ENCODE measurements around the gene COL25A1.

Gene COL25A1

DNA sequence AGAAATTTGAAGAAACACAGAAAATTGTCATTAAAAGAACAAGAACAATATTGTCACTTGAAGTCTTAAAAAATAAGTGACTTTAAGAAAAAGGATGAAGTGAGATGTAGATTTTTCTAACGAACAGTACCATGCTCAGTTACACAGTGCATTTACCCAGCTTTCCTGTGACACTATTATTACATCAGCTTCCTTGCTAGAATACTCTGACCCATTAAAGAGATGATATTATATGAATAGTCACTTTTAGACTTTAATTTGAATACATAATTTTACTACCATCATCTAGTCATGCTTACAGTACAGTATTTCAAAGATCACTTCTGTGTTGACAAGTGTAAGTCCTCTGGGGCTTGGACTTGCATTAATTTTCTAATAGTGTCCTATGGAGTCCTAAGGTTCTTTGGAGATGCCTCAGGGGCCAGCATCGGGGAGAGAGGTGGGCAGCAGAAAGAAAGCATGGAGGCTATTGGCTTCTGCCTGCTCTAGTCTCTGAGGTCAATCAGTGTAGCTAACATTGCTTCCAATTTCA lies 10.7 kb downstream of the COL25A1 start:
- DNase-seq, result no peak

DNA sequence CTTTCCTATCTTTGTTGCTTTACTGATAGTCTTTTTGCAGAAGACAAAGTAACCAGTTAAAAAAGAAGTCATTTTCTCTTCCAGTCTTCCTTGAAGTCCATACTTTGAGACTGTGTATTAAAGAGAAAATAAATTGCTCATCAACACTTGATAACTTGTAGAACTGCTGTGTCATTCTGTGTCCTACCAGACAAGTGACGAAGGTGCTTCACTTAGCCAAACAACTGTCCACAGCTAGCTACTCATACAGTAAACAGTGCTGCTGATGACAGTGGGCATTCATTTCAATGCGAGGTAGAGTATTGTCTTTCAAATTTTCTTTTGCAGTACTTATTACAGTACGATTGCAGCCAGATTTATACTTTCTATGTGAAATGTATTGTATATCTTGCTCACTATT lies 11.5 kb downstream of the COL25A1 start:
- DNase-seq, result no peak

DNA sequence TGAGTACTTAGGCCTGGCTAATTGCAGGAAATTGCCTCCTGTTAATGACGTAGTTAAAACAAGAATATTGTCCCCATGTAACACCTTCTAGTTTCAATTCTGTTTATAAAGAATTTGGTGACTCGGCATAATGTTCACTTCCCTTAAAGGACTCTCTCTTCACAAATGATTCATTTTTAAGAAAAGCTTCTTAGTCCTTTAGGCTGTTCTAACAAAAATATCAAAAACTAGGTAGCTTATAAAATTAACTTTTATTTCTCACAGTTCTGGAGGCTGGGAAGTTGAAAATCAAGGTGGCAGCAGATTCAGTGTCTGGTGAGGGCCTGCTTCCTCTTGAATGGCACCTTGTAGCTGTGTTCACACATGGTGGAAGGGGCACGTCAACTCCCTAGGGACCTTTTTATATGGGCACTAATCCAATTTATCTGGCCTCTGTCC lies 23.8 kb downstream of the COL25A1 start:
- no peak for DNase-seq

DNA sequence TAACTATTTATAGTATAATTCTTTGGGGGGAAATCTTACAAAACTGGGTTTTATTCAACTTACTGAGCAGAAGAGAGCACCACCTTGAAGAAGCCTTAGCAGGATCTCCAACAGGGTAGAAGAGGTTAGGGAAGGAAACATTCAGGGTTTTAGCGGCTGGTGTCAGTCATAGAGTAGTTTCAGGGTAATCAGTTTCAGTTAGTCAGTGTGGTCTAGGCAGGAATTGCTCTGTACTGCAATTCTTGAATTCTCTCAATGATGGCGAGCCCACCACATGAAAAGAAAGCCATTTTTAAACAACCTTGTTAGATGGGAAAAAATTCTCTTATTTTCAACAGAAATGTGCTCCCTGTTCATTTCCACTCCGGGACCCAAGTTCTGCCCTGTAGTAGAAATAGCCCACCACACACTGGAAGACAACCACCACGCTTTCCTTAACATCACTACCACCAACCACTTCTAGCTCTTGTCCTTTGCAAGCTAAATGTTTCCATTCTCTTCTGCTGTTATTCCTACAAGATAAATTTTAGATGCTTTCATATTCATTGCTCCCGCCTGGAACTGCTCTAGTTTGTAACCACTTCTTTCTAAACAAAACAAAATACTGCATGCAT lies 25.9 kb downstream of the COL25A1 start:
- no peak for DNase-seq

DNA sequence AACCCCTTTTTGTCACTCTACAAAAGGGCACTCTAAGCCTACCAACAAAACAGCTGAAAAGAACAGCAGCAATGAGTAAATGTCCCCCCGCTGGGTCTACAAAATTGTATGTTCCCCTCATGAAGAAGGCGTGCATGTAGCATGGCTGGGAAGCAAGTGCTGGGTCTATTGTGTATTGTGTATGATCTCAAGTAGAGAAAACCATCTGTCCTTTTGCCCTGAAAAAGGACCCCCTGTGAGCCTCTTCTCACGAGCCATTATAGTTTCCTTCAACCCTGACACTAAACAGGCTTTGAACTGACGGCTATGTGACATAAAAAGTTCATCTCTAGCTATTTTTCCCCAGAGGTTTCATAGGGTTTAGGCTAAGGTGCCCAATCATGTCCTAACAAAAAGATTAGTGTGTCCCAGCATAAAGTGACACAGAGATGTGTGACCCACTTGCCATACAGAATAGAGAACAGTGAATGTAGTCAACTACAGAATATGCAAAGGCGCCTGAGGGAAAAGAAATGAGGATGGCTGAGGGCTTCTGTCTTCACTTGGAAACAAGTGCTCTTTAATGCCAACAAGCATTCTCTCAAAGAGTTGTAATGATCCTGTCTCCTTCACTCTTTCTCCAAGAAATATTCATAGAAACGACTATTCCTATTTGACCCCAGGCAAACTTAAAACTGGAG lies 27.3 kb downstream of the COL25A1 start:
- DNase-seq, result peak in 1 of 2 experiments; percentile 10

DNA sequence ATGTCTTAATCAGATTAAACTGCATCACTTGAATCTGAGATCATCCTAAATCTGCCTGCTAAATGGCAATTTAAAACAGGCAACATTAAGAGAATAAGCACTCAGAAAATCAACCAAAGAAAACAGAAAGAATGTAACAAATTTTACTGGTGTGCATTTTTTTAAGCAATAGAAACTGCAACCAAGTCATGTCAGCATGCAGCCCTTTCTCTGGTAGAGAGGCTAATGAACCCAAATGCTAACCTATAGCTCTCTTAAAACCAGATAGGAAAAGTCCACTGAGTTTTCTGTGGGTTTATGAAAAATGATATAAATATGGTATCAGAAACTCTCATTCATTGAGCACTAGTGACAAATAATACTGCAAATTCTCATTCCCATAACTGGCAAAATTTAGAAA lies 35.6 kb downstream of the COL25A1 start:
- DNase-seq, result no peak

DNA sequence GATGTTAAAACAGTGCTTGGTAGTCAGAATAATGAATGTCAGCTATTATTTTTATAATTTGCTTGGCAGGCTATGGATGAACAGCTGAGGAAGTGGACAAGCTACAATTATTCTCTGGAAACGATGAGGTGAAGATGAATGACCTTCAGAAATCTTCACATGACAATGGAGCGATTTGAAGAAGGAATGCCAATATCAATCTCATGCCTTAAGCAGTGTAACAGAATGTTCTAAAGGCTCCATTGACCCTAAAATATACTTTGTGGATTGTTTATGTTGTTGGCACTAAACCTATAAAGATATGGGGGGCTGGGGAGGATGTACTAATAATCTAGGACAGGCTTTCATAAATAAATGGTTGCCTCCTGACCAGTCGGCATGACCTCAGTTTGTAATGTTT lies 36.2 kb downstream of the COL25A1 start:
- no peak for DNase-seq

DNA sequence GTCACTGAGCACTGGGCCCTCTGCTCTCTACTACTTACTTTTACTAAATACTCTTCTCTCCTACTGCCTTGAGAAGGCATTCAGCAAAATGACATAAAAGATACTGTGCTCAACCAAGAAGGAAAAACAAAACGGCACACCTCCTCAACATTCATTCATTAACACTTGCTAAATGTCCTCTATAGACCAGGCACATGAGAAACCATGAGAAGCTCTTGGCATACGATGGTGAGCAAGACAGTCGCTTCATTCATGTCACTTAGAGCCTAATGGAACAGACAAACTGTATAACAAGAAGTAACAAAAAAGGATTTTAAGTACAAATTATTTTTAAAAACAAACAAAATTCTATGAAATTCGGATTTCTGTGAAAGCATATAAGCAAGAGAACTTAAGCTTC lies 38.7 kb downstream of the COL25A1 start:
- no peak for DNase-seq

DNA sequence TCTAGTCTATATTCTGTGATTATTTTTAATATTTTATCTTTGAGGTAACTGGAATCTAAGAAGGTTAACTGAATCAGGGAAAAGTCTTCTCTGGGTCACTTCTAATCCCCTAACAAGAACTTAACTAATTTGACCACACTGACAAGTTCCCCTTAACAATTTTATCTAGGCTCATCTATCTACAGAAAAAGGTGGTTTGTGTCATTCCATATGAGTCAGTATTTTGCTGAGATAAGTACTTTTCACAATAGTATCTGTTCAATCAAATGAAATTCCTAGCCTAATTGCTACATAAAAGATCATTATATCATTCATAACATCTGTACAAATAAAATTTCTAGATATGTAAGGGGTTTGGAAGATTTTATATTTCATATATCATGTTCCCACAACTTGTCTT lies 45.6 kb downstream of the COL25A1 start:
- no peak for DNase-seq

DNA sequence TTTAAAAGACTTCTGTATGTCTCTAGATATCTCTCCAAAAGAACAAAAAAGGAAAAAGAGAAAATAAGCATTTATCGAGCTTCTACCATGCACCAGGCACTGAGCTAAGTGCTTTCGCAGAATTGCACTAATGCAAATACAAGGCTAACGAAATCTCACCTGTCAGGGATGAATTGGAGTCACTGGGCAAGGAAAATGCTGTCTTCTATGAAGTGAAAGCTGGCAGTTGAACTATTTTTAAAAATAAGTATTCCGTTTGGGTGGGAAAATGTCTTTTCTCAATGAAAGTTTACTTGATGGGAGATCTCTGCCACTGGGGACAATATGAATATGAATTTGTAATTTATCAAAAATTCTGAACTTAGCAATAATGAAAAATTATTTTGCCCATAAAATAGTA lies 47.6 kb downstream of the COL25A1 start:
- DNase-seq, result no peak

DNA sequence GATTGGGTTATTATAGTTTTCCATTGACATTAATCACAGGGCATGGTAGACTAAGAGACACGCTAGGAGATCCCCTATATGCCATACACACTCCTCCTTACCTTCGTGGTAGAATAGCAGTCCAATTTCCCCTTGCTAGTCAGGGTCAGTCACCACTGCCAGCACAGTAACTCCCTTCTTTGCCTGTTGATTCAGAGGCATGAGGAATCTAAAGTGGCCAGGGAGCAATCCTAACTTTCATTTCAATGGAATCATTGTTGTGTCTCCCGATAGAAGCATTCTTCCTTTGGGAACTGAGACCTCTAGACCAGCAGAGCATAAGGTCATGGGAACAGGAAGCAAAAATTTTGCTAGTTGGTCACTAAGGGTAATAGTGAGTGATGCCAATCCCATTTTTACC lies 51.1 kb downstream of the COL25A1 start:
- no peak for DNase-seq

DNA sequence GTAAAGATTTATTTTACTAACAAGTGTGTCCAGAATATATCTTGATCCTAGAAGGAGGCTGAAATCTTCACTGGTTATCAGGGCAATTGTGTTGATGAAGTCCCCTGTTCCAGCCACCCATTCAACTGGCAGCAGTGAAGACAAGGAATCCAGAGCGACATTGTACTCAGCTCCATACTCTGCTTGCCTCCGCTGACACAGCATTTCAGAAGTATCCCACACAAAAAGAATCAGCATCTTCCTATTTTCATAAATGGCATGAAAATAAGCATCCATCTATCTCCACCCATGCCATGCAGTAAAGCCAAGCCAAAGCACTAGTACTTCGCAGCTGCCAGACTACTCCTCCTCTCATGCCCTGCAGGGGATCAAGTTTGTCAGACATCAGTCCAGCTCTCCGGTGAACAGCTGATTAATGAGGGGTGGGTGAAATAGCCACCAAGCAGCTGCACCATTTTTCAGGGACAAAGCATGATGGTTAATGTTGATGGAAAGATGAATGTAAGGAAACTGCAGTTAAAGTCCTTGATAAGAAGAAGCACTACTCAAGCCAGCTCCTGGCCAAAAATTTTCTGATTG lies 54.0 kb downstream of the COL25A1 start:
- no peak for DNase-seq

DNA sequence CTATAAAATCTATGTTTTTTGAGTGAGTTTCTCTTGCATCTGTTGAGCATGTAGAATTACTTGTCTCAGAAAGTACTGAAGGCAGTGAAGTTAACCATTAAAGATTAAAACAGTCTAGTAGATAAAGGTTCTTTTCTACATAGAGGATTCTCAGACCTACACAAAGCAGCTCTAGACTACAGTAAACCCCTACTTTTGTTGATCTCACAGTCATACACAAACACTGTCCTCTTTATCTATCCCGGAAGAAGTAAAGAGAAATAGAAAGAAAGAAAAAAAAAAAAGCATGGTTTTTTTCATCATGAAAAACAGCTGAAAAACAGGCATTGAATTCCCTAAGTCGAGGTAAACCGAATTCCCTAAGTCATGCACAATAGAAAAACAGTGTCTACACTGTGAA lies 58.6 kb downstream of the COL25A1 start:
- DNase-seq, result no peak

DNA sequence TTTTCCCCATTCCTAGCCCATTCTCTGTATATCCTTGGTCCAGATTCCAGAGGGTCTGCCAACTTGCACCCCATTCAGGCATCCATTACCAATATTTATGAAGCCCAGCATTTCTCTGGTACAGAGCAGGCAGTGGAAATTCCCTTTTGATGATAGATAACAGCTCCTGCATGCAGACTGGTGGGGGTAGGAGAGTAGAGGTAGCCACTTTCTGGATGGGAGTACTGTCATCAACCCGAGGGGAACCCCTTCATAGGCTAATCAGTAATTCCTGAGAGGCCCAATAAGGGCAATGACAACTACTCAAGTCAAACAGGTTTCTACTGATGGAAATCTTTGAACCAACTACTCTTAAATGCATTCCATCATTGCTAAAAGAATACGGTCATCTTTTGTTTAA lies 63.7 kb downstream of the COL25A1 start:
- DNase-seq, result no peak

DNA sequence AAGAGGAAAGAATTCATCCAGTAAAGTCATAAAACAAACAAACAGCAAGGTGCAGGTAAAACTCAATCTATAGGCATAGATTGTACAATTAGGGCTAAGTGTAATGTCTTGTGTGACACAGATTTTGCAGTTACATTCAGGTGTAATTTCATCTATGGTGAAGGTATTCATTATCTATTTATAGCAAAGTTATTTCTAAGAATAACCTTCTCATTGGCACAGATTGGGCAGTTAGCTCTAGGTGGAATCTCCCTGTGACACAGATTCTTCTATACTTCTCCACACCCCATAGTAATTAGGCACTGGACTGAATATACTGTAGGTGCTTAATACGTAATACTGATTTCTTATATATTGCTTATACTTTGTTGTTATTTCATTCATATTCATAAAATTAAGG lies 66.8 kb downstream of the COL25A1 start:
- no peak for DNase-seq

DNA sequence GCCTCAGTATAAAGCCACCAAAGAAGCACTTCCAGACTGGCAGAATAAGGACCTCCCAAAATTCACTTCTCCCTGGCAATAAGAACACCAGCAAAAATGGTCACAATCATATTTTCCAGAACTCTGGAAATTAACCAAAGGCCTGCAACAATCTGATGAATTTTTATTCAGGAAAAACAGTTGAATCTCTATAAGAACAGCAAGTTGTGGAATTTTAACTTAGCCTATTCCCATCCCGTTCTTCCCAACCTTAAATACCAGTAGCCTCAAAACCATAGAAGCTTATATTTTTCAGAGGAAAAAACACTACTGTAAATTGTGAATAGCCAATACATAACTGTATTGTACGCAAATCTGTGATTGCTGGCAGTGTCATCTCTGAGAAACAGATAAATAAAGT lies 67.9 kb downstream of the COL25A1 start:
- no peak for DNase-seq

DNA sequence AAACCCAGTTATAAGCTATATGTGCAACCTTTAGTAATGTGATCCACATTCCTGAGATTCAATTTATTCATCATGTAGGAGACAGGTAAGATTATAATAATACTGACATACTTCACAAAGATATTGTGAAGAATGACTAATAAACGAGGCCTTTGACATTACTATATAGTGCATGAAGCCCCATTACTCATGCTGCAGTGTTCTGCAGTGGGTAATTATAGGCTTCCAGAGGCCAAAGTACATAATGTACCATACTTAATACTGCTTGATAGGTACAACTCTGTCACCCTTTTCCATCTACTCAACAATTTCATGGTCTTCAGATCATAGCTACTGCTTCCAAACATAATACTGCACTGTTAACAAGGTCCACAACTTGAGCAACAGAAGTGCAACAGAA lies 68.9 kb downstream of the COL25A1 start:
- DNase-seq, result no peak

DNA sequence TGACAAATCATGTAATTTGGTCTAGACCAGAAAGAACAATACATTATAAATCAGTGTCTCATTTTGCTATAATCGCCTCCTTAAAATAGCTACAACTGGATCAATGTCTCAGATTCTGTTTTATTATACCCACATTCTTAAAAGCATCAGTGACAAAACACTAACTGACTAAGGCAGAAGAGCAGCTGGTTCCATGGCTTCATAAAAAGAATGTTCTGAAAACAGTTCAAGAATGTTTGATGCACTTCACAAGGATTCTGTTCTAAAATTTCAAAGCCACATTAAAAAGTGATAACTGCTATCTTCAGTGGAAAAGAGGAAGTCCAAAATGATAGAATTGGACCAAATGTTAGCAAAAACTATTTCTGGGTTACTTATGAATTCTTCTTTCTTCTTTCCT lies 69.8 kb downstream of the COL25A1 start:
- no peak for DNase-seq

DNA sequence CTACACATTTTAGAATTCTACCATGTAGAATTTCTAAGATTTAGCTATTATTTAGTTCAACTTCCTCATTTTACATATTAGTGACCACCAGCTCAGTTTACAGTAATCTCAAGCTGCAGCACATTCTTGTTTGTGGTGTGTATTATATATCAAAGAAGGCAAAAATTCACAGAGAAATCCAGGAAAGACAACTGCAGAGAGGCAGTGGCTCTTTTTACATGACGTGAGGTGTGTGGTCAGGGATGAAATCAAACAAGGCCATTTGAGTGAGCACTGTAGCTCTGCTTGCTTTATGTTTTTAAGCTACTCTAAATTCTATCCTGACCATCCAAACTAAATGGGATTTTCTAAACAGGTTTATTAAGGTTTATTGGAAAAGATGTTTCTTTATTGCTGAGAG lies 71.1 kb downstream of the COL25A1 start:
- no peak for DNase-seq

DNA sequence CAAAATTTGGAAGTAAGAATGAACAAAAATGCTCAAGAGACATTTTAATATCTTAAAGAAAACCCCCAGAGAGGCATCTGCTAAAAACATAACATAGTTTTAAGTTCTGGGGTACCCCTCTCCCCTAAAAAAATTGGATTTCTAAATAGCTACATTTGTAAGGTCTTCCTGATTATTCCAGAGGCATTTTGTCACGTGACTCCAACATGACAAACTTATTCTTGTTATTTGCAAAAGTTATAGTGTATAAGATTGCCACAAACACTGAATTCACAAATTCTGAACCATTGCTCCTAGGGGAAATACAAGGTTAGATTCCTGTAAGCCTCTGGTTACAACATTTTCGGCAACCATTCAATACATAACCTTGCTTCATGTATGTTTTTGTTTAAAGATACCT lies 73.4 kb downstream of the COL25A1 start:
- DNase-seq, result no peak

DNA sequence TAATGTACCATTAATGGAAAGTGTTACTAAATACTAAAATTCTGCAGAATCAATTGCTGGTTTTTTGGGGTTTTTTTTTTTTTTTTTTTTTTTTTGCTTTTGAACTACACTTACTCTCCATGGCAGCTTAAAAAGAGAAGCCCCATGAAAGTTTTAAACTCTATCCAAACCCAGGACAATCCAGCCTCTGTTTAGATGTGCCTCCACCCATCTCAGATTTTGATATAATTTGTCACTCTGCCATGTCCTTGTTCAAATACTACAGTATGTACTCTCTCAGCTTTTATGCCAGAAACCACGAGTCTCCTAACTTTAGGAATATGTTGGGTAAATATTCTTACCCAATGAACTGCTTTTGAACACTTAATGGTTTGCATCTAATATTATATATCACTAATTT lies 84.2 kb downstream of the COL25A1 start:
- DNase-seq, result no peak

DNA sequence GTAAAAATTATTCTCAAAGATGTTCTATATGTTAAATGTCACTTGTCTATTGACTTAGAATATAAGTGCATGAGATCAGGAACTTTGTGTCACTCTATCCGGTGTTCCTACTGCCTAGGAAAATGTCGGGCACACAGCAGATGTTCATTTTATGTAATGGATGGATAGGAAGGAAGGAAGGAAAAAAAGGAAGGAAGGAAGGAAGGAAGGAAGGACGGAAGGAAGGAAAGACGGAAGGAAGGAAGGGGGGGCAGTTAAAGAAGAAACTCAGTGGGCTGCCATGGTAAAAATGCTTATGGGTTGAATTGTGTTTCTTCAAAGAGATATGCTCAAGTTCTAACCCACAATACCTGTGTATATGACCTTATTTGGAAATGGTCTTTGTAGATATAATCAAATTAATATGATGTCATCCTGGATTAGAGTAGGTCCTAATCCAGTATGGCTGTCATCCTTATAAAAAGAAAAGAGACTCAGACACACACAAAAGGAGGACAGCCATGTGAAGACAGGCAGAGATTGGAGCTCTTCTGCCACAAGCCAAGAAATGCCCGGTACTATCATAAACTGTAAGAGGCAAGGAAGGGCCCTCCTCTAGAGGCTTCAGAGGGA lies 86.3 kb downstream of the COL25A1 start:
- no peak for DNase-seq

DNA sequence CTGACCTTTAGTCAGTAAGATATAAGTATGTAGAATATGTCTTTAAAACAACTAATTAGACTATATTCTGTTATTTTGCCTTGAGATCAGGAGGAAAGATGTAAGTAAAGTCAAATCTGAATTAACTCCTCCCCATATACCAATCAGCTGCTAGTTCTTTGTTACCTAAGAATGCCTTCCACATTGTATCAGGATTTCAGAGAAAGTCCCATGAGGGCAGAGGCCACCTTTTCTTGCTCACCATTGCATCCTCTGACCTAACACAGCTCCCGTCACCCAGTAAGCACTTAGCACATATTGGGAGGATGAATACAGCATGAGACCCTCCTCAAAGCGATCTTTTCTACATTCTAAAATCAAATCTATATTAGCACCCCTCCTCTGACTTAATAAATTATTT lies 87.0 kb downstream of the COL25A1 start:
- DNase-seq, result no peak

Measured in NCI-H1930 (cell line).